Testis (tissue), 5 donors: ENCODE data around the gene CHI3L1. TPM values are rescaled to one million over a fixed set of nuclear protein-coding genes. Genes with fewer than 3 reads are reported as not detected.
"Not testable (repeated sequence)": the region's sequence is repeated elsewhere in the genome, so short reads cannot be mapped to it uniquely, and the experiment has no call there.

ENCODE experiments used
- DNase-seq: peaks from one replicate; pipeline ENCODE4 v3.0.0-alpha.2; 2019
- H3K27ac ChIP-seq, 2 donors: fragments of 200-600 bp; sonication (generic); one replicate each; pipeline ENCODE4 v1.5.1; 2019
- H3K27me3 ChIP-seq: fragments of 200-600 bp; sonication (generic); one replicate; pipeline ENCODE4 v1.5.1; 2019
- H3K36me3 ChIP-seq: fragments of 200-600 bp; sonication (generic); one replicate; pipeline ENCODE4 v1.5.1; 2017; ENCODE audit warnings: low read depth; ENCODE audit errors: missing control alignments
- H3K4me1 ChIP-seq: fragments of 200-600 bp; sonication (generic); one replicate; pipeline ENCODE4 v1.5.1; 2019
- H3K4me3 ChIP-seq, 2 donors: fragments of 200-600 bp; sonication (generic); one replicate each; pipeline ENCODE4 v1.5.1; 2017 to 2019
- H3K9me3 ChIP-seq: fragments of 200-600 bp; sonication (generic); one replicate; pipeline ENCODE4 v1.5.1; 2017
- POLR2A ChIP-seq: fragments of 450-650 bp; IDR thresholded peaks from one replicate; pipeline ENCODE4 v1.6.1; 2017; ENCODE audit warnings: antibody characterized with exemption, mild to moderate bottlenecking, moderate library complexity
- WGBS, 2 donors: methylation state at CpG; one replicate each; pipeline ENCODE4 v1.1.5; 2018; 5-methylcytosine and 5-hydroxymethylcytosine counted together
- intact Hi-C: fragments of 100-400 bp; cut with DNase I; formaldehyde crosslinking; loops from one replicate; pipeline ENCODE4 v1.15.1; 2023; ENCODE audit warnings: low total_unique reads
- long read RNA-seq, 2 donors: transcript quantifications; one replicate each; lab custom pipeline, GENCODE V29; 2026
- polyA plus RNA-seq: library from polyadenylated mRNA; stranded (reverse); fragments of 350-450 nt; fragmentation: Illumina TruSeq; extraction: RNeasy Lipid Tissue Mini Kit (QIAGEN cat#74804); gene quantifications from one replicate; pipeline ENCODE4 v1.2.3, GENCODE V29; 2014; ENCODE audit warnings: low read depth, low replicate concordance; ENCODE audit not compliant: insufficient read depth
- total RNA-seq, 2 donors: library from RNA; depleted of rRNA; stranded (reverse); fragments of >200 nt; gene quantifications; one replicate each; pipeline ENCODE4 v1.2.3, GENCODE V29; 2016
- TF ChIP-seq, protein P1 (sequence below), 3 experiments: fragments of 450-650 bp in 2 of 3; fragments of 200-600 bp in 1 of 3; sonication (generic) in 1 of 3; IDR thresholded peaks; one replicate each; pipeline ENCODE4 v1.5.1; 2016 to 2019; ENCODE audit warnings: antibody characterized with exemption in 3 of 3, mild to moderate bottlenecking in 2 of 3, moderate library complexity in 1 of 3

CHI3L1 gene
- total RNA-seq: 1 to 10 TPM; 2.0 to 6.6 TPM
- 35.5 TPM for polyA plus RNA-seq
- long read RNA-seq, donor 1, partial matches to known transcripts: 0 of 1 reads
- long read RNA-seq, donor 1, other reads (novel, unspliced or antisense): 0 of 1 reads
- long read RNA-seq, donor 2, partial matches to known transcripts: 0 of 2 reads
- long read RNA-seq, donor 2, other reads (novel, unspliced or antisense): 0 of 2 reads

DNA sequence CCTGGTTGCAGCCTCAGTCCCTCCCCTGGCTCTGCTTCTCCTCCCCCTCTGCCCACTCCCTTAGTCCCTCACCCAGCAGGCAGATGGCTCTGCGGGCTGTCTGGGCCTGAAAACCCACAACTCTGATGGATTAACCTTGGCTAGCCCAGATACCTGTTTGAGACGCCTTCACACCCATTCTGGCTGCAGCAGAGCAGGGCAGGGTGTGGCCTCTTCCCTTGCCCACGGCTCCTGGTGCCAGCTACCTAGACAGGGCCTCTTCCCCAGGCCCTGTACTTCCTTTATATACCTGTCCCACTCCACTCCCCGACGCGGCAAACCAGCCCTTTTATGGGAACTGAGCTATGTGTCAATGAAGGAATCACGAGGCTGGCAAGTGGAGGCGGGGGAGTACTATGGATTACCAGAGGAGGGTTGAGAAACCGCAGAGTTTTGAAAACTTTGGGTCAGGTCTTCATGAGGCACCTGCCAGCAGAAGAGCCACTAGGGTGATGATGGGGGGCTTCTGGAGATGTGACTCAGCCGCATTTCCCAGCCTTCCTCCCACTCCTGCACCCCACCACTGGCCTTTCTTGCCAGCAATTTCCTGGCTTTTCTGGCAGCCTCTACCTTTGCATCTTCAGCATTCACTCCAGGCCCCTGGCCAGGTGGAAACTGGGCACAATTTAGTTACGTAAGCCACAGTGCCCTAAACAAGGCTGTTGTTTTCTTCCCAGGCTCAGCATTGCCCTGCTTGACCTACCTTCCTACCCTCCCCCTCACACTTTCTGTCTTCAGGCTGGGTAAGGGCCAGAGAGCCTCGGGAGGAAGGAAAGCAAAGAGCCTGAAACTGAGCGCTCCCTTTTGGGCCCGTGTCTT lies at the start of gene CHI3L1:
Gene CHI3L1 (minus strand): TSS at position 259 of the 858 bp plus-strand sequence. CDS start 81 bp downstream, at position 178.
- no peaks in the 10 kb centered on the region for H3K27me3 ChIP-seq
- H3K9me3 ChIP-seq: no peaks in the 10 kb centered on the region
- WGBS, 2 donors: 43 to 72% methylated on average over 14 of the region's 14 CpGs
- no peak within 1 kb of the TSS for H3K4me3 ChIP-seq
- peaks cover 17% of the 10 kb centered on the region for H3K4me1 ChIP-seq
- H3K36me3 ChIP-seq: no peaks in the 10 kb centered on the region
- intact Hi-C loops: no loop called here
- TF ChIP-seq, protein P1, sequence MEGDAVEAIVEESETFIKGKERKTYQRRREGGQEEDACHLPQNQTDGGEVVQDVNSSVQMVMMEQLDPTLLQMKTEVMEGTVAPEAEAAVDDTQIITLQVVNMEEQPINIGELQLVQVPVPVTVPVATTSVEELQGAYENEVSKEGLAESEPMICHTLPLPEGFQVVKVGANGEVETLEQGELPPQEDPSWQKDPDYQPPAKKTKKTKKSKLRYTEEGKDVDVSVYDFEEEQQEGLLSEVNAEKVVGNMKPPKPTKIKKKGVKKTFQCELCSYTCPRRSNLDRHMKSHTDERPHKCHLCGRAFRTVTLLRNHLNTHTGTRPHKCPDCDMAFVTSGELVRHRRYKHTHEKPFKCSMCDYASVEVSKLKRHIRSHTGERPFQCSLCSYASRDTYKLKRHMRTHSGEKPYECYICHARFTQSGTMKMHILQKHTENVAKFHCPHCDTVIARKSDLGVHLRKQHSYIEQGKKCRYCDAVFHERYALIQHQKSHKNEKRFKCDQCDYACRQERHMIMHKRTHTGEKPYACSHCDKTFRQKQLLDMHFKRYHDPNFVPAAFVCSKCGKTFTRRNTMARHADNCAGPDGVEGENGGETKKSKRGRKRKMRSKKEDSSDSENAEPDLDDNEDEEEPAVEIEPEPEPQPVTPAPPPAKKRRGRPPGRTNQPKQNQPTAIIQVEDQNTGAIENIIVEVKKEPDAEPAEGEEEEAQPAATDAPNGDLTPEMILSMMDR (IDR thresholded peaks at IDR 0.05): no peak
- no peak for TF ChIP-seq POLR2A
- peak; percentile 59 for DNase-seq
- no peak within 1 kb of the TSS for H3K27ac ChIP-seq

GRCh38 chr1:203234901-203235300 lies 48.4 kb upstream of the CHI3L1 start:
- intact Hi-C loops: not testable (repeated sequence)

GRCh38 chr1:203229471-203230135 lies 43.1 kb upstream of the CHI3L1 start, which contains the start of gene CHIT1:
CHIT1 (minus strand) TSS chr1:203229673; CDS start chr1:203229636, 37 bp downstream.
- DNase-seq: no peak
- no peak within 1 kb of the TSS for H3K27ac ChIP-seq
- TF ChIP-seq, protein P1 (IDR thresholded peaks at IDR 0.05): no peak
- TF ChIP-seq POLR2A: no peak
- no peaks in the 10 kb centered on the region for H3K9me3 ChIP-seq
- H3K27me3 ChIP-seq: no peaks in the 10 kb centered on the region
- intact Hi-C loops: no loop called here
- H3K4me1 ChIP-seq: no peaks in the 10 kb centered on the region
- WGBS, 2 donors: 91 to 95% methylated on average over 7 of the region's 7 CpGs
- no peaks in the 10 kb centered on the region for H3K36me3 ChIP-seq
- no peak within 1 kb of the TSS for H3K4me3 ChIP-seq

More at GRCh38 chr1:203234901-203235300, 48.4 kb upstream of the CHI3L1 start:
- WGBS, 2 donors: 81 to 84% methylated on average over 7 of the region's 7 CpGs
- not testable (repeated sequence) for H3K9me3 ChIP-seq, H3K27me3 ChIP-seq, DNase-seq, H3K4me3 ChIP-seq, H3K36me3 ChIP-seq, H3K27ac ChIP-seq, H3K4me1 ChIP-seq

GRCh38 chr1:203228670-203229069 lies 42.2 kb upstream of the CHI3L1 start:
- TF ChIP-seq, protein P1 (IDR thresholded peaks at IDR 0.05): no peak
- no peak for TF ChIP-seq POLR2A
- WGBS, 2 donors: 76 to 79% methylated on average over 4 of the region's 4 CpGs
- H3K36me3 ChIP-seq: no peaks in the 10 kb centered on the region
- no peak overlapping the region for H3K27ac ChIP-seq
- H3K4me1 ChIP-seq: no peaks in the 10 kb centered on the region
- H3K9me3 ChIP-seq: no peaks in the 10 kb centered on the region
- no peak overlapping the region for H3K4me3 ChIP-seq
- DNase-seq: no peak
- intact Hi-C loops: no loop called here
- H3K27me3 ChIP-seq: no peaks in the 10 kb centered on the region
